Fibroblast of upper back skin (primary cell): Measurements from ENCODE around the gene FLOT2.
"Not testable (repeated sequence)": the region's sequence is repeated elsewhere in the genome, so short reads cannot be mapped to it uniquely, and the experiment has no call there.

Experiments used
- DNase-seq: peaks from one replicate; pipeline ENCODE4 v3.0.0-alpha.2; 2013

The FLOT2 gene

GRCh38 chr17:28896884-28897768 is at the start of gene FLOT2:
TSS of gene FLOT2 (minus strand) at chr17:28897733. CDS start at chr17:28897574, 159 bp downstream.
- DNase-seq = peak; percentile 26

GRCh38 chr17:28946239-28946638 is 48.7 kb upstream of the FLOT2 start:
- DNase-seq = peak; percentile 56

- peak; percentile 33 for DNase-seq
Measured at GRCh38 chr17:28944862-28945741, 47.6 kb upstream of the FLOT2 start.

- DNase-seq = no peak
Measured at GRCh38 chr17:28944343-28944742, 46.8 kb upstream of the FLOT2 start.

- DNase-seq = no peak
Measured at GRCh38 chr17:28942925-28943324, 45.4 kb upstream of the FLOT2 start.

- no peak for DNase-seq
Measured at GRCh38 chr17:28941251-28941650, 43.7 kb upstream of the FLOT2 start.

GRCh38 chr17:28940675-28941074 is 43.1 kb upstream of the FLOT2 start:
- DNase-seq = no peak

GRCh38 chr17:28940142-28940541 is 42.6 kb upstream of the FLOT2 start:
- DNase-seq = no peak

- no peak for DNase-seq
Measured at GRCh38 chr17:28938552-28938951, 41.0 kb upstream of the FLOT2 start.

GRCh38 chr17:28937044-28937729 is 39.7 kb upstream of the FLOT2 start:
- no peak for DNase-seq

- no peak for DNase-seq
Measured at GRCh38 chr17:28935744-28936460, 38.4 kb upstream of the FLOT2 start.

- not testable (repeated sequence) for DNase-seq
Measured at GRCh38 chr17:28934508-28934907, 37.0 kb upstream of the FLOT2 start.

GRCh38 chr17:28929787-28930186 is 32.3 kb upstream of the FLOT2 start:
- DNase-seq = no peak

GRCh38 chr17:28928061-28928460 is 30.5 kb upstream of the FLOT2 start:
- DNase-seq = peak; percentile 10

- DNase-seq = no peak
Measured at GRCh38 chr17:28926786-28927185, 29.3 kb upstream of the FLOT2 start.

- DNase-seq = no peak
Measured at GRCh38 chr17:28926366-28926765, 28.8 kb upstream of the FLOT2 start.

GRCh38 chr17:28925912-28926365 is 28.4 kb upstream of the FLOT2 start:
- peak; percentile 69 for DNase-seq

GRCh38 chr17:28920201-28920600 is 22.7 kb upstream of the FLOT2 start:
- DNase-seq = no peak

GRCh38 chr17:28918295-28918694 is 20.8 kb upstream of the FLOT2 start:
- DNase-seq = no peak

- DNase-seq = no peak
Measured at GRCh38 chr17:28917465-28917864, 19.9 kb upstream of the FLOT2 start.

- DNase-seq = no peak
Measured at GRCh38 chr17:28917029-28917428, 19.5 kb upstream of the FLOT2 start.

- DNase-seq = peak; percentile 36
Measured at GRCh38 chr17:28916302-28916934, 18.9 kb upstream of the FLOT2 start.
